WTC11 (cell line): ENCODE data around the gene UGT2B11.
"Not testable (repeated sequence)": the region's sequence is repeated elsewhere in the genome, so short reads cannot be mapped to it uniquely, and the experiment has no call there.

Source experiments
- CTCF ChIP-seq: fragments of 200-600 bp; IDR thresholded peaks from 2 replicates; pipeline ENCODE4 v1.8.0; 2022; ENCODE audit warnings: antibody characterized with exemption
- GRHL2 ChIP-seq: fragments of 250-450 bp; sonication (Bioruptor Pico); IDR thresholded peaks from 2 replicates; pipeline ENCODE4 v1.8.0; 2022; ENCODE audit warnings: mild to moderate bottlenecking, moderate library complexity; ENCODE audit not compliant: insufficient replicate concordance, severe bottlenecking
- IRF1 ChIP-seq: sonication (generic); formaldehyde crosslinking; IDR thresholded peaks from 2 replicates; pipeline ENCODE4 v1.8.0; 2023; ENCODE audit warnings: missing genetic modification reagents

- not testable (repeated sequence) for TF ChIP-seq IRF1 (CRISPR knock-in tag); CTCF; GRHL2 (CRISPR knock-in tag)
These were observed 36.3 kb upstream of the UGT2B11 start for GRCh38 chr4:69250884-69251283.
